GM12892 (cell line): ENCODE results near the gene ITPKB.

Experiments used
- POLR2A ChIP-seq: IDR thresholded peaks from 2 replicates; pipeline ENCODE4 v1.6.1; 2011; ENCODE audit warnings: low read depth, low read length, control low read depth
- POLR2AphosphoS5 ChIP-seq: IDR thresholded peaks from 2 replicates; pipeline ENCODE4 v1.6.1; 2011; ENCODE audit warnings: low read depth, low read length, control low read depth

DNA sequence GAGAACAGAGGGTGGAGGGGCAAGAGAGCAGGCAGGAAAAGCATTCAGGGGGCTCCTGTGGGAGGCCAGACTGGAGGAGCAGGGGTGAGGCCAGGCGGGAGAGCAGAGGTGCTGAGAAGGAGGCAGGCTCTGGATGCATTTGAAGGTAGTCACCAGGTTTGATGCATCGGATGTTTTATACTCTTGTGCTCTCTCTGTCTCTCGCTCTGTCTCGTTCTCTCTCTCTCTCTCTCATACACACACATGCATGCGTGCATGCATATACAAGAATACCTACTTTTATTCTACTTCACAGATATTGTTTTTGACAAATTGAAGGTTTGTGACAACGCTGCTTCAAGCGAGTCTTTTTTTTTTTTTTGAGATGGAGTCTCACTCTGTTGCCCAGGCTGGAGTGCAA lies 15.0 kb upstream of the ITPKB start:
- TF ChIP-seq POLR2A: no peak
- no peak for TF ChIP-seq POLR2AphosphoS5
